SIG-M5 (cell line): ENCODE data around the gene SCIN.
A peak's percentile ranks its signal among the peaks of the same experiment; 100 is the strongest.

Source experiments
- DNase-seq: peaks from one replicate; lab custom pipeline; 2025; lab: John Stamatoyannopoulos, UW

The SCIN gene

DNA sequence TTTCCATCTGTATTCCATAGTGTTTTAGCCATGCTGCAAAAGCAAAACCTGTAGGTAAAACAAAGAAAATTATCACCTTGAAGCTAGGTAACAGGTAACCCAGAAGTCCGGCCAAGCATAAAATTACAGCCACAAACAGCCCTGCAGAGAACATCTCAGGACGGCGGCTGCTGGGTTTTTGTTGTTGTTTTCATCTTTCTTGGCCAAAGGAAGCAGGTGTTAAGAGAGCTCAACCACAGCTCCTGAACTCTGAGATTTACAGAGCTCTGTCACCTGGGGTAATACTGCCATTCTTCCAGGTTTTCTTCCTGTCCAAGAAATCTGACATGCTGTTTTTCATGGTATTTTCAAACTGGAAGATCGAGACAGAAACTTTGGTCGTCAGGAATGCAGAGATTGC, 847 bp upstream of the SCIN start:
- DNase-seq, result no peak

DNA sequence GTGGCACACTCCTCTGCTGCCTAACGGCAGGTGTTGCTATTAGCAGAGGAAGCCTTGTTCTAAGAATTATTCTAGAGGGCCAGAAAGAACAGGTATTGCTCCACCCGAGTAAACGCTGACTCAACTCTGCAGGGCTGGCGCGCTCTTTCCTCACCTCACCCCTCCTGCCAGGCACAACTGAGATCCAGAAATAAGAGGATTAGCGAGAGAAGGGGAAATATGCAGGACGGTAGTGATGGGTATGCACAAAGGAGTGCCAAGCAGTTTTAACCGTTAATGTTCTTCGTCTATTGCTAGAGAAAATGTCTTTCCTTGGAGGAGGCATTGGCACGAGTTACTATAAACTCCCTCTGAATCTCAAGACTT, 369 bp upstream of the SCIN start:
- no peak for DNase-seq

GRCh38 chr7:12571691-12572090, 1.2 kb downstream of the SCIN start:
- no peak for DNase-seq

DNA sequence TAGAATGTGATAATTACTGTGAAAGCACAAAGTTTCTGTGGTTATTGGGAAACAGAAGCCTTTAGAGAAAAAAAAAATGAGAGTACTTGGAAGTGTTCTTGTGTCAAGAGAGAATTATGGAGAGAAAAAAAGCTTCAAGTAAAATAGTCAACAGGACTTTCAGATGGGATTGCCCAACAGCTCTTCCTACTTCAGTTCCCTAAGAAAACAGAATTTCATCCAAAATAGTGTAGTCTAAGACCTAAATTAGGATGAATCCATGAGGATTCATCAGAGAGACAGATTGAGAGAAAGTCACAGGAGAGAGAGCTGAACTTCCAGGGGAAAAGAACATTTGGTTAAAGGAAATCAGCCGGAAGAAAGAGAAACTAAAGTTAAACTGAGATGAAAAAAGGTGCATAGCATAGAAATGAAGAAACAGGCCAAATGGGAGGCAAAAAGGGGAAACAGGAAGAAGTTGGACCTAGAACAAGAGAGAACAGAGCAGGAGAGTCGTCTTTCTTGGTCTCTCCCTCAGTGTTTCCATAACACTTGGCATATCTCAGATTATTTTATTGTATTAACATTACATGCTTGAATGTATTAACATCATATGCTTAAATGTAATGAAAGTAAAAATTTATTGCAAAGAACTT, 2.5 kb downstream of the SCIN start:
- DNase-seq, result no peak

GRCh38 chr7:12573885-12574284, 3.4 kb downstream of the SCIN start:
- DNase-seq, result no peak

DNA sequence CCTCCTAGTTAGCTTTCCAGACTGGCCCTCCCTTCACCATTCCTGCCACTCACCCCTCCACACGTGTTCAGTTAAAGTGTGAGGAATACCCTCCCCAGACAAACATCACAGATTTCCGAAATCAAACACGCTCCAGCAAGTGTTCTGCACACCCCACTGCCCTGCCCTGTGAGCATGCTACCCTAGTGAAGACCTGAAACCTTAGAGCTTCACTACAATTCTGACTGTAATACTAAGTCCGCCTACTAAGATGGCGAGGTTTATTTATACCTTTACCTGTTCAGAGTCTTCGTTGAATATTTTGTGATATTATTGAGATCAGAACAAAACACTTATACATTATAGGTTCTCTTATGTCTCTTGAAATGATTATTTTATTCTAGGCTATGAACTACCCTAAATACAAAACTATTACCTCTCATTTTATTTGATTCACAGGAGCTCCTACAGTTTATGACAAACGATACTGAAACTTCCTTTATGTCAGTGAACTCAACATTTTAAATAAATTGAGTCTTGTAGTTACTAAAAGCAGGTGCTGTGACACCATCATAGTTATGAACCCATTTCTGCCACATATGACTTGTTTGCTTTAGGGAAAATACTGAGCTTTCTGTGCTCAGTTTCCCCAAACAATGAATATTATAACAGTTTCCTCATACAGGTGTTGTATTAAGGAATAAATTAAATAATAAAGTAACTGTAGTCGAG, 8.6 kb downstream of the SCIN start:
- DNase-seq, result no peak

- no peak for DNase-seq
These were observed 11.4 kb downstream of the SCIN start for GRCh38 chr7:12581897-12582296.

GRCh38 chr7:12582362-12582761, 11.8 kb downstream of the SCIN start:
- no peak for DNase-seq

DNA sequence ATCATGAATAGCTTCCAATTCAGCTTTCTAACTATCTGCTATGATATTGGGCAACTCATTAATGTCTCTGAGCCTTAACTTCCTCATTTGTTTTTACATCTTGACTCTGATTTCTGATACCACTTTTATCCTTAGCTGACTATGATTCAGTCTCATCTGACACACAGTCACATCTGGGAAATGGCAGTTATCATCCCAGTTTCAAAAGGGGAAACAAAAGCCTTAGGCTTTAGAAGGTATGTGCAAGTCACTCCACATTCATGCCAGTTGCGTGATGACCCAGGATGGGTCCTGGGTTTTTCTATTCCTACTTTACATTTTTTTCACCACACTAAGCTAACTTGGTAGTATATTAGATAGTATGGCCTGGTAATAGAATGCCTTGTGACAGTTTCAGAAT, 12.7 kb downstream of the SCIN start:
- peak; percentile 4 for DNase-seq

DNA sequence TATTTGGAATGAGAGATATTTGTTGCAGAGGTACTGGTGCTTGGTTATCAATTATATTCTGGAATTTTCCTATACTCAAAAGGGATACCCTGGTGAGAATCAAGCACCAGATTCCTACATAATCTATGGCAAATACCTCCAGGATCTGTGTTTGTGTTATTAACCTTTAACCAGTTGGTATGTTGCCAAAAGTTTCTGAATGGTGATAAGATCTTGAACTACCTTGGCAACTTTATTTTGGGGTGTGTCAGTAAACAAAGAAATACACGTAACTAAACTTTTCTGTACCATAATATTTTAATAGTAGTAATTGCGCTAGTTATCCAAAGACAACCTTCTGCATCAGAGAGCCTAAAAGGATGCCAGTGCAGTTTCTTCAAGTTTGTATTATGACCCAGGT, 13.4 kb downstream of the SCIN start:
- DNase-seq, result no peak

DNA sequence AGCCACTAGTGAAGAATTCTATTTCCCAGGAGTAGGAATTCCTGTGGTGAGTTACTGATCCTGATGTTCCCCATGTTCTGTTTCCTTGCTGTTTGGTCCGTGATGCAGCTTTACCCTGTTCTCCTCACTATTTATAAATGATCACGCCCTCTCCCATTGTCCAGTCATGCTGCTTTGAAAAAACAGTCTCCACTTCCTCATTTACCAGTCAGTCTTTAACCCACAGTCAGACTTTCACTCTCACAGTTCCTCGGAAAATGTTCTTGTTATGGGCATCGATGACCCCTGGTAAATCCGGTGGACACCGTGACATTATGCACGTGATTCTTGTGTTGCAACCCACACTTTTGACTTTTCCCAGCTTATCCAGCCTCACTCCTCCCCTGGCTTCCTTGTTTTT, 14.4 kb downstream of the SCIN start:
- DNase-seq, result peak; percentile 18

DNA sequence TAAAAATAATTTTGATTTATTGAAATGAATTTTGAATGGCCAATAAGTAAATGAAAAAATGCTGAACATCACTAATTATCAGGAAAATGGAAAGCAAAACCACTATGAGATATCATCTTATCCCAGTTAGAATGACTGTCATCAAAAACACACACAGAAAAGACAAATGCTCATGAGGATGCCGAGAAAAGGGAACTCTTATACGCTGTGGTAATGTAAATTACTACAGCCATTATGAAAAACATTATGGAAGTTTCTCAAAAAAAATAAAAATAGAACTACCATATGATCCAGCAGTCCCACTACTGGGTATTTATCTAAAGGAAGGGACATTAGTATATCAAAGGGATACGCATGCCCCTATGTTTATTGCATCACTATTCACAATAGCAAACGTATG, 15.8 kb downstream of the SCIN start:
- no peak for DNase-seq

DNA sequence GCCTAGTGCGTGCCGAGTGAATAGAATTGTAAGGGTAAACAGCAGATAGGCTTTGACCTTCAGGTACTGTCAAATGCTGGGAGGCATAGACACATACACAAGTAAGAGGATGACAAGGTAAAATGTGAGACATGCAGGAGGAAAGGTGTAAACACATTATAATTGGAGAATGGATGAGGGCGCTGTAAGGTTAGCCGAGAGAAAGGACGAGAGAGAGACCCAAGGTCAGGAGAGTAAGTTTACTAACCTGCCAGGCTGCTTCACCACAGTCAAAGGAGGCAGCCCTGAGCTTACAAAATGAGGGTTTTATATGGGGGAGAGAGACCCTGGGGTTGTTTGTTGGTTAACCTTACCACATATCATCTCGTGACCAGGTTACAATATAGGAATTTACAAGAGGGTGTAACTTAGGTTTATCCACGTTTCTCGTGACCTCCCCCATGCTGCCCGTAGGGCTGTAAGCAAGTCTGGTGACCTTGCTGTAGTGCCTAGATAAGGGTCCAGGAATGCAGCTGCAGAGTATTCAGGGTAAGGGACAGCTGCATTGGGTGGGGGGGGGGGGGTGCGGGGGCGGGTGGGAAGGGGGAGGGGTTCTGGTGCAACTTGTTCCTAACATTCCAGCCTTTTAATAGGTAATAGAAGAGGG, 17.9 kb downstream of the SCIN start:
- no peak for DNase-seq

GRCh38 chr7:12590559-12590958, 20.0 kb downstream of the SCIN start:
- DNase-seq, result no peak

- no peak for DNase-seq
These were observed 23.8 kb downstream of the SCIN start for GRCh38 chr7:12594122-12594897.

GRCh38 chr7:12595148-12595547, 24.6 kb downstream of the SCIN start:
- DNase-seq, result no peak

GRCh38 chr7:12596225-12596790, 25.8 kb downstream of the SCIN start:
- DNase-seq, result no peak

DNA sequence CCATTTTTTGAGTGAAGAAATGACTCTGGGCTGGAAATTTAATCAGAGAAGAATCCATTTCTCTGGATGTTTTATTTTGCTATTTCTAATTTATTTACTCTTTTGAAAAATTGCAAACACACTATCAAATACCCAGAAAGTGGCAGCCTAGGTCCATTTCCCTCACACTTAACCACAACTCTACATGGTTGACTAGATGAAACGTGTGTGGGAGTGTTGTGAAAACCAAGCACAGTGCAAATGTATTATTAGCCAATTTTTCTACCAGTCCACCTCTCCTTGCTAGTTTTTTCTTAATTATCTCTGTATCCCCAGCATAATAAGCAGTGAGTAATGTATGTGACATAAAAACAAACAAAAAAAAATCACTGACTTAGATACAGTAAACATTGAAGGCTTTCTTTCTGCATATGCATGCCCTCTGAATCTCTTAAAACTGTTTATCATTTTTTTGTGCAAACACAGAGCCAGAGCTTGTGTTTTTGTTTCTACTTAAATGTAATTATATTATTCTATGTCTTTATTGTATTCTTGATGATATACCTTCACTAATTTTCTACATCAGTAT, 30.9 kb downstream of the SCIN start:
- no peak for DNase-seq

- no peak for DNase-seq
These were observed 36.6 kb downstream of the SCIN start for GRCh38 chr7:12607134-12607533.

GRCh38 chr7:12609561-12609960, 39.0 kb downstream of the SCIN start:
- DNase-seq, result no peak

DNA sequence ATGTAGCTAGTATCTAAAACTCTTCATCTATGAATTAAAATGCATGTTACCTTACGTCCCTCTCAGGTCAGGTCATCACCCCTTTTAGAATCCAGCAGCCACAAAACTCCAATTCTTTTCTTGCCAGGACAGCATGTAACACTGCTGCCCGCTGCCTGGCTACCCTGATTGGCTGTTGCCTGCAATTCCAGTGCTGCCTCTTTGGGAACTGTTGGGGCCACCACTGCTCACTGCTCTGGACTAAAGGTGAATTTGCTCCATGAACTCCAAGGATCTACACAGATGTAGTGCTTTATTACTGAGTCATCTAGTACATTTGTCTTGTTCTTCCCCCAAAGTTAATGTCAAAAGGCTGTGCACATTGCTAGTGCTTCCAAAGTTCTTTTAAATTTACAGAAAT, 40.4 kb downstream of the SCIN start:
- no peak for DNase-seq

GRCh38 chr7:12612622-12613021, 42.1 kb downstream of the SCIN start:
- DNase-seq, result no peak
